Eye (tissue), 1 donor: ENCODE results near the gene HDAC7.

ENCODE experiments used
- DNase-seq: peaks from one replicate; pipeline ENCODE4 v3.0.0-alpha.2; 2015

Gene HDAC7

DNA sequence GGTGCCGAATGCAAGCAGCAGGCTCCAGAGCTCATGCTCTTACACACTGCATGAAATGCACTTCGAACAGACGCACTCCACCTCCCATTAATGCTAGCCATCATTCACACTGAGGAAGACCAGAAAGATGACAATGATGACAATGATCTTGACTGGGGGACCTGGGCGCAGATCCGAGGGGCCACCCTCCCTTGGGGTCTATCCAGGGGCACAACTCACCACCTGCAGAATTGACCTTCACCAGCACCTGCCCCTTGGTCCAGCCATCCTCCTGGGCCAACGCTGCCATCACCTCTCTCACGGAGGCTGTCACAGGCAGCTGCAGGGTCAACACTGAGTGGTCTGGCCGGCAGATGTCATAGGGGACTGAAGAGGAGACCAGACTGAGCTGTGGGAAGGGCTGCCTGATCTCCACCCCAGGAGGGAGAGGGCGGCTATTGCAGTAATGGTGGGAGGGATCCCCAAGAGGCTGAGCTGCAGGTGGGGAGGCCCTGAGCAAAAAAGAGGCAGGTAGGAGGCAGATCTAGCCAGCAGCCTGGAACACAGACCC is 76.3 kb downstream of the HDAC7 start:
- DNase-seq: no peak

GRCh38 chr12:47742253-47742825 is 77.4 kb downstream of the HDAC7 start:
- DNase-seq: no peak

DNA sequence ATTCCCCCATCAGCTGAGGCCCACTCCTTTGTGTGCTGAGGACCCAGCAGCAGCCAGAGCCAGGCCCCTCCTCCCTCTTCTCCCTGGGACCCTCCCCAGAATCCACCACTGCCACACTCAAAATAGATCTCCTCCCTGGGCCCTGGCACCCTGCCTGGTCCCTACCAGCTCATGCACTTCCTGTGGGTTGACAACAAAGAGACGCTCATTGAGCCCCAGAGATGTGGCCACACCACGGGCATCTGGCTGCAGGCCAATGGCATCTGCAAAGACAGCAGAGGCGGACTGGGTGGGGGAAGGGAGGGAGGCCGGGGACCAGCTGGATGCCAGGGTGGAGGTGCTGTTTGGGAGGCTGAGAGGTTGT is 78.4 kb downstream of the HDAC7 start:
- peak; percentile 73 for DNase-seq

GRCh38 chr12:47740606-47741339 is 78.9 kb downstream of the HDAC7 start:
- DNase-seq: no peak

DNA sequence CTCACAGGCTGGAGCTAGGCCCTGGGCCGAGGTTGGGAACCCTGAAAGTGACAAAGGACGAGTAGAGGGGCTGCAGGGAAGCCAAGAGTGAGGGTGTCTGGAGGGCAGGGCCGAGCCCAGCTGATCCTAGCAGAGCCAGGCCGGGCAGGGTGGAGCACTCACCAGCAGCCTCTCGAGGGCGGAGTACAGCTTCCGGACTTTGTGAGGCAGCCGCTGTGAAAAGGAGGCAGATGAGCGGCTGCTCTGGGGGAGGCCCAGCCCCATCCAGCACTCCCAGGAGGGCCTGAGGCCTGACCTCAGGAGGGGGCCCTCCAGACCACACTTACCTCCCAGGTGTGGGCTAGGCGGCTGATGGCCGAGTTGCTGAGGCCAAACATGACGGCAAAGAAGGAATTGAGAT is 79.7 kb downstream of the HDAC7 start:
- DNase-seq: no peak

DNA sequence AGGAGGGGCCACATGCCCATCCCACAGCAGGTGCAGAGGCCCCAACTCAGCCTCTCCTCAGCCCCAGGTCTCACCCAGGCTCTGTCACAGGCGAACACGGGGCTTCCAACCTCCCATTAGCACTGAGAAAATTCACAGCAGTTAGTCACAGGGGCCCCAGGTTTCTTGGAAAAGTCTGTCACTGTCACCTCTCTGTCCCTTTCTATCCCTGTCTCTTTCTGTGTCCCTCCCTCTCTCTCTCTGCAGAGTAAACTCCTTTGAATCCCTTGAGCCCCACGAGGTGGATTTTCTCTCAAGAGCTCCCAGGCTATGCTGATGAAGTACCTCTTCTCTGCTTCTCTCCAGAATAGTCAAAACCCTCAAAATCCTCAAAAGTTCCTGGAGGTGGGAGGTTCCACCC is 80.4 kb downstream of the HDAC7 start:
- DNase-seq: no peak

- DNase-seq: no peak
Observed at GRCh38 chr12:47737936-47738594, 81.6 kb downstream of the HDAC7 start.

GRCh38 chr12:47736877-47737676 is 82.6 kb downstream of the HDAC7 start:
- no peak for DNase-seq

GRCh38 chr12:47736216-47736615 is 83.5 kb downstream of the HDAC7 start:
- DNase-seq: no peak

DNA sequence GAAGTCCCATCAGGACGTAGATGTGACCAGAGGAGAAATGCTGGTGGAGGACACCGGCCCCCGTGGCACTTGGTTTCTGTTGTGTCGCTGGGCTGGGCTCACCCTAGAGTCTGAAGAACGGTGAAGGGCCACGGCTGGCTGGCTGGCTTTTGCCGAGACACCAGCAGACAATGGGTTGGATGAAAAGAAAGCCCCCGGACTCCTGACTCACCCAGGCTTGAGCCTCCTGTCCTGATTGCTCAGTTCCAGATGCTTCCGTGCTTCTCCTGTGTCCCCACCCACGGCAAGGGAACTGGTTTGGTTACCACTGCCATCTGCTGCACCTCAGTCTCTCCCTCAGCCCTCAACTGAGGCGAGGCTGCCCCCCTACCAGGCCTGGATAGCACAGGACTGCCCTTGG is 84.1 kb downstream of the HDAC7 start:
- DNase-seq: no peak

- DNase-seq: peak; percentile 80
Observed at GRCh38 chr12:47734725-47735480, 84.8 kb downstream of the HDAC7 start.

- DNase-seq: no peak
Observed at GRCh38 chr12:47733142-47733541, 86.6 kb downstream of the HDAC7 start.
